Calu3 (cell line): ENCODE data around the gene MLN. TPM values are rescaled to one million over a fixed set of nuclear protein-coding genes. Genes with fewer than 3 reads are reported as not detected.

Source experiments
- BruUV-seq: library from RNA; stranded (reverse); fragments of 400-500 nt; replicated peaks from 2 replicates; lab custom pipeline; 2021; lab: Mats Ljungman, UMichigan
- CTCF ChIA-PET: fragments of 300-600 bp; sonication (Branson Sonifier 250); formaldehyde crosslinking; loops from one replicate; lab custom pipeline; 2022; ENCODE audit warnings: antibody characterized with exemption; lab: Charles Lee
- DNase-seq: peaks from one replicate; pipeline ENCODE4 v3.0.0; 2022
- H3K27ac Mint-ChIP-seq: one replicate; pipeline ENCODE4 v1.8.0; 2022; ENCODE audit warnings: mixed read lengths; ENCODE audit not compliant: unreplicated experiment
- H3K27me3 Mint-ChIP-seq: one replicate; pipeline ENCODE4 v1.8.0; 2022; ENCODE audit warnings: mixed read lengths; ENCODE audit not compliant: unreplicated experiment
- H3K36me3 Mint-ChIP-seq: one replicate; pipeline ENCODE4 v1.8.0; 2022; ENCODE audit warnings: mild to moderate bottlenecking, moderate library complexity, mixed read lengths; ENCODE audit not compliant: insufficient read depth, unreplicated experiment
- H3K4me1 Mint-ChIP-seq: one replicate; pipeline ENCODE4 v1.8.0; 2022; ENCODE audit warnings: mild to moderate bottlenecking, low read depth, mixed read lengths; ENCODE audit not compliant: unreplicated experiment
- H3K4me3 Mint-ChIP-seq: one replicate; pipeline ENCODE4 v1.8.0; 2022; ENCODE audit warnings: mild to moderate bottlenecking, low read depth, moderate library complexity, mixed read lengths; ENCODE audit not compliant: unreplicated experiment
- H3K9me3 Mint-ChIP-seq: one replicate; pipeline ENCODE4 v1.8.0; 2022; ENCODE audit warnings: low read depth, mixed read lengths; ENCODE audit not compliant: unreplicated experiment
- intact Hi-C: fragments of 100-400 bp; cut with micrococcal nuclease; formaldehyde crosslinking; loops from one replicate; pipeline ENCODE4 v1.10.0; 2022; ENCODE audit not compliant: unreplicated experiment
- total RNA-seq: library from RNA; stranded (reverse); gene quantifications from 2 replicates; pipeline ENCODE4 v1.2.3, GENCODE V29; 2022
- TF ChIP-seq, protein P1 (sequence below): fragments of 200-600 bp; IDR thresholded peaks from one replicate; pipeline ENCODE4 v1.8.0; 2022; ENCODE audit warnings: antibody characterized with exemption; ENCODE audit not compliant: unreplicated experiment

MLN gene
- total RNA-seq, 1 experiment from 2014 or later = not detected

- no peak for DNase-seq
- CTCF ChIA-PET = interaction anchor here (0.6 kb wide), 1 partner anchor 185 kb away, joined by 4 read pairs; no protein-coding TSS in a partner anchor
- Mint-ChIP-seq H3K4me3 (no peak overlapping the region), H3K27me3 (no peaks in the 10 kb centered on the region), H3K27ac (no peak overlapping the region), H3K4me1 (peaks cover 27% of the 10 kb centered on the region), H3K36me3 (peaks cover 67% of the 10 kb centered on the region), H3K9me3 (no peaks in the 10 kb centered on the region)
- no TSS peak for BruUV-seq
- TF ChIP-seq, protein P1, sequence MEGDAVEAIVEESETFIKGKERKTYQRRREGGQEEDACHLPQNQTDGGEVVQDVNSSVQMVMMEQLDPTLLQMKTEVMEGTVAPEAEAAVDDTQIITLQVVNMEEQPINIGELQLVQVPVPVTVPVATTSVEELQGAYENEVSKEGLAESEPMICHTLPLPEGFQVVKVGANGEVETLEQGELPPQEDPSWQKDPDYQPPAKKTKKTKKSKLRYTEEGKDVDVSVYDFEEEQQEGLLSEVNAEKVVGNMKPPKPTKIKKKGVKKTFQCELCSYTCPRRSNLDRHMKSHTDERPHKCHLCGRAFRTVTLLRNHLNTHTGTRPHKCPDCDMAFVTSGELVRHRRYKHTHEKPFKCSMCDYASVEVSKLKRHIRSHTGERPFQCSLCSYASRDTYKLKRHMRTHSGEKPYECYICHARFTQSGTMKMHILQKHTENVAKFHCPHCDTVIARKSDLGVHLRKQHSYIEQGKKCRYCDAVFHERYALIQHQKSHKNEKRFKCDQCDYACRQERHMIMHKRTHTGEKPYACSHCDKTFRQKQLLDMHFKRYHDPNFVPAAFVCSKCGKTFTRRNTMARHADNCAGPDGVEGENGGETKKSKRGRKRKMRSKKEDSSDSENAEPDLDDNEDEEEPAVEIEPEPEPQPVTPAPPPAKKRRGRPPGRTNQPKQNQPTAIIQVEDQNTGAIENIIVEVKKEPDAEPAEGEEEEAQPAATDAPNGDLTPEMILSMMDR = no peak
- intact Hi-C loops = no loop called here
Measured at GRCh38 chr6:33778444-33779121, 25.2 kb downstream of the MLN start.

GRCh38 chr6:33777398-33778388 is 26.1 kb downstream of the MLN start:
- no peak for DNase-seq
- intact Hi-C loops = no loop called here
- no TSS peak for BruUV-seq
- Mint-ChIP-seq H3K27me3 (no peaks in the 10 kb centered on the region), H3K4me3 (no peak overlapping the region), H3K36me3 (peaks cover 76% of the 10 kb centered on the region), H3K27ac (no peak overlapping the region), H3K4me1 (peaks cover 26% of the 10 kb centered on the region), H3K9me3 (no peaks in the 10 kb centered on the region)
- TF ChIP-seq, protein P1 = no peak
- CTCF ChIA-PET = interaction anchor here (1.2 to 1.3 kb wide), 2 partner anchors 10 to 278 kb away, joined by 3 to 4 read pairs; no protein-coding TSS in a partner anchor

DNA sequence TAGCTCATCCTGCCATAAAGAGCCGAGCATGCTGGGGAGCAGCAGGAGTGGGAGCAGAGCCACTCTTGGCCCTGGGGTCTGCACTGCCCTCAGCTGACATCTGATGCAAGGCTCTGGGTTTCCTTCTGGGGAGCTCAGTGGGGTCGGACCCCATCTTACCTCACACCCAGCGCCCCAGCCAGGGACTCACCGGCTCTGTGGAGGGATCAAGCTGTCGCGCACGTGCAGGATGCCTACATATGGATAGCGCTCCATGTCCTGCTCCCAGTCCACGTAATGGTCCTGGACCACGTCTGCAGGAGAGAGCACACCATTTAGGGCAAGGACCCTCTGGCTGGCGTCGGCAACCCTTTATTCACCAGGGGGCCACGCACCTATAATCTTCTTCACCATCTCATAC is 27.0 kb downstream of the MLN start:
- Mint-ChIP-seq H3K27me3 (no peaks in the 10 kb centered on the region), H3K4me3 (no peak overlapping the region), H3K4me1 (peaks cover 17% of the 10 kb centered on the region), H3K36me3 (peaks cover 81% of the 10 kb centered on the region), H3K27ac (no peak overlapping the region), H3K9me3 (no peaks in the 10 kb centered on the region)
- CTCF ChIA-PET = interaction anchor here (1.3 kb wide), 1 partner anchor 278 kb away, joined by 4 read pairs; no protein-coding TSS in a partner anchor
- no TSS peak for BruUV-seq
- intact Hi-C loops = no loop called here
- TF ChIP-seq, protein P1 = no peak
- DNase-seq = no peak

DNA sequence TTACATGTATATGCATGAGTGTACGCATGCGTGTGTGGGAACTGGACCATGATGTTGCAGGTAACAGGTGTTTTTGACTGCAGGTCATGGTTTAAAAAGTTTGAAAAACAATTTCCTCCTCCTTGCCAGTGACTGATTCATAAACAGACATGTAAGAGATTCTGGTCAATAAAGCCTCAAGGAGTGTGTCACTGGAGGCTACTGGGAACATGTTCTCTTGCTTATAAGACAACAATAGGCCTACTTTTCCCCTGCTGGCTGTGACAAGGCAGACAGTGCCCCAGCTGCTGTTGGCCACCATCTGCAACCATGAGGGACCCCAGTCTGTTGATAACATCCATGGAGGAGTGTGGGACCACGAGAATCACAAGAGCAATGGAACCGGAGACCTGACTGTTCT is 27.6 kb downstream of the MLN start:
- TF ChIP-seq, protein P1 = no peak
- Mint-ChIP-seq H3K36me3 (peaks cover 84% of the 10 kb centered on the region), H3K9me3 (no peaks in the 10 kb centered on the region), H3K4me3 (no peak overlapping the region), H3K27me3 (no peaks in the 10 kb centered on the region), H3K4me1 (peaks cover 14% of the 10 kb centered on the region), H3K27ac (no peak overlapping the region)
- DNase-seq = no peak
- intact Hi-C loops = no loop called here
- no TSS peak for BruUV-seq
- CTCF ChIA-PET = interaction anchor here (1.3 kb wide), 1 partner anchor 279 kb away, joined by 4 read pairs; no protein-coding TSS in a partner anchor
